HepG2 (cell line): Measurements from ENCODE around the gene SPACA9.

Experiments used
- AHR ChIP-seq: IDR thresholded peaks from 2 replicates; pipeline ENCODE4 v1.6.1; 2018; ENCODE audit warnings: missing genetic modification reagents, missing compliant biosample characterization
- CTCF ChIP-seq: sonication (generic); formaldehyde crosslinking; IDR thresholded peaks from 2 replicates; pipeline ENCODE4 v1.5.0; 2020; ENCODE audit warnings: mild to moderate bottlenecking, missing genetic modification reagents, moderate library complexity
- HNRNPLL ChIP-seq: fragments of 200-400 bp; formaldehyde crosslinking; IDR thresholded peaks from 2 replicates; pipeline ENCODE4 v1.6.1; 2017; ENCODE audit warnings: mild to moderate bottlenecking, low read depth, low read length; ENCODE audit not compliant: poor library complexity, severe bottlenecking
- MIER3 ChIP-seq: IDR thresholded peaks from 2 replicates; pipeline ENCODE4 v1.6.1; 2016; ENCODE audit warnings: missing compliant biosample characterization, borderline replicate concordance
- POLR2A ChIP-seq, 2 experiments: IDR thresholded peaks; 2 replicates each; pipeline ENCODE4 v1.6.1; 2011; ENCODE audit warnings: low read depth in 2 of 2, low read length in 2 of 2, mild to moderate bottlenecking in 1 of 2, moderate library complexity in 1 of 2; ENCODE audit not compliant: insufficient read depth in 1 of 2
- POLR2AphosphoS5 ChIP-seq: IDR thresholded peaks from 2 replicates; pipeline ENCODE4 v1.6.1; 2012; ENCODE audit warnings: low read depth, low read length
- REST ChIP-seq, 2 experiments: IDR thresholded peaks; 2 replicates each; pipeline ENCODE4 v1.6.1; 2011 to 2012; ENCODE audit warnings: low read length in 2 of 2, borderline replicate concordance in 1 of 2, low read depth in 1 of 2, mild to moderate bottlenecking in 1 of 2, moderate library complexity in 1 of 2
- SMAD1 ChIP-seq: sonication (generic); formaldehyde crosslinking; IDR thresholded peaks from 2 replicates; pipeline ENCODE4 v1.4.0; 2020; ENCODE audit warnings: missing genetic modification reagents, low read depth, mild to moderate bottlenecking, borderline replicate concordance
- SMARCE1 ChIP-seq: fragments of 450-650 bp; IDR thresholded peaks from 2 replicates; pipeline ENCODE4 v1.6.1; 2017; ENCODE audit warnings: borderline replicate concordance
- ZNF121 ChIP-seq: sonication (generic); formaldehyde crosslinking; IDR thresholded peaks from 2 replicates; pipeline ENCODE4 v1.5.0; 2020; ENCODE audit warnings: mild to moderate bottlenecking, missing genetic modification reagents
- ZNF431 ChIP-seq: sonication (generic); formaldehyde crosslinking; IDR thresholded peaks from 2 replicates; pipeline ENCODE4 v1.9.0; 2022; ENCODE audit warnings: missing genetic modification reagents, low read depth, mild to moderate bottlenecking, borderline replicate concordance
- ZNF614 ChIP-seq: IDR thresholded peaks from 2 replicates; pipeline ENCODE4 v1.6.1; 2018; ENCODE audit warnings: missing biosample characterization, missing genetic modification reagents, inconsistent platforms, borderline replicate concordance
- TF ChIP-seq, protein P1 (sequence below): conservative IDR thresholded peaks from 2 replicates; pipeline ENCODE4 v1.6.1; 2018; ENCODE audit warnings: missing genetic modification reagents

DNA sequence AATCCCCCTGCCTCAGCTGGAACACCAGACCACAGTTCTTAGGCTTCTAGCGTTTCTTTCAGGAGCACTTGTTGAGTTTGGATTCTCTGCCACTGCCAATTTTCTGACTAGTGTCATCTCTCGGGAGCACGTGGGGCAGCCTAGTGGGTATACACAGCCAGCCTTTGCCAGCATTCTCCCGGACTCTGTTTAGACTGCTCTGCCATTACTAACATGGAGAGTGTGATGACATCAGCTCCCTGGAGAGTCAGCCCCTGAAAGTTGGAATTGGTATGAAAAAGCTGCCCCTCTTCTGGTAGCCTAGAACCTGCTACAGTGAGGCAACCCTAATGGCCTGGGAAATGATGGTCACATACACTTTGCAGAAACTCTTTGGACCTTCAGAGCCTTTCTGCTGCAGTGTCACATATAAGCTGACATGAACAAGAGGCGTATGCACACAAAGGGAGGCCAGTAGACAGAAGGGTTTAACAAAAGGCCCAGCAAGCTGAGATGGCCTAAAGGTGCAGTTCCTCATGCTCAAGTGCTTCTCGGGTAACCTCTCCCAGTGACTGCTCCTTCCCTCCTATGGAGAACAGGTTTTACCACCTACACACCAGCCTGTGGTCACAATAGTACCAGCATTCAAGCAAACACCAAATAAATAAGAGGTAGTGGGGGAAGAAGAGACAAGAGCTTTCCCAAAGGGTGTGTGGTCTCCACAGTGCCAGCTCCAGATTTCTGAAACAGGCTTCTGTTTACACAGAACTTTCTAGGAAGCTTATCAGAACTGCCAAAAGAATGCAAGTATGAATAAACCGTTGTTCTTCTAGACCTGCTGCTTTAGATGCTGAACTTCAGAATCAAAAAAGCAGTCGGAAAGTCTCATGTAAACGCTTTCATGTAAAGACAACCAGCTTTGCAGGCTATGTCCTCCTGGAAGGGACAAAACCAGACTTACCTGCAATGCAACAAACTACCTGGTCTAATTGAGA is 16.5 kb downstream of the SPACA9 start:
- TF ChIP-seq CTCF (CRISPR knock-in tag) (no peak), MIER3 (CRISPR knock-in tag) (no peak), ZNF614 (no peak), AHR (no peak), SMARCE1 (no peak), ZNF431 (no peak), SMAD1 (CRISPR knock-in tag) (no peak), POLR2A (IDR thresholded peaks at IDR 0.05; ENCODE audit: insufficient read depth in 1 of 2, low read depth in 2 of 2, low read length in 2 of 2) (no peak), POLR2AphosphoS5 (no peak), REST (IDR thresholded peaks at IDR 0.05; ENCODE audit: borderline replicate concordance in 1 of 2, low read depth in 1 of 2, low read length in 2 of 2) (no peak), HNRNPLL (no peak), ZNF121 (CRISPR knock-in tag) (no peak)
- TF ChIP-seq, protein P1, sequence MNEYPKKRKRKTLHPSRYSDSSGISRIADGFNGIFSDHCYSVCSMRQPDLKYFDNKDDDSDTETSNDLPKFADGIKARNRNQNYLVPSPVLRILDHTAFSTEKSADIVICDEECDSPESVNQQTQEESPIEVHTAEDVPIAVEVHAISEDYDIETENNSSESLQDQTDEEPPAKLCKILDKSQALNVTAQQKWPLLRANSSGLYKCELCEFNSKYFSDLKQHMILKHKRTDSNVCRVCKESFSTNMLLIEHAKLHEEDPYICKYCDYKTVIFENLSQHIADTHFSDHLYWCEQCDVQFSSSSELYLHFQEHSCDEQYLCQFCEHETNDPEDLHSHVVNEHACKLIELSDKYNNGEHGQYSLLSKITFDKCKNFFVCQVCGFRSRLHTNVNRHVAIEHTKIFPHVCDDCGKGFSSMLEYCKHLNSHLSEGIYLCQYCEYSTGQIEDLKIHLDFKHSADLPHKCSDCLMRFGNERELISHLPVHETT (CRISPR knock-in tag) = no peak
